WTC11 (cell line): ENCODE data around the gene MATN3. TPM values are rescaled to one million over a fixed set of nuclear protein-coding genes. Genes with fewer than 3 reads are reported as not detected.

ENCODE experiments used
- ATAC-seq: fragments of 200-7000 bp; cut with Tn5 transposase; 2 replicates; pipeline ENCODE4 v1.10.0; 2021; ENCODE audit warnings: mild to moderate bottlenecking, moderate library complexity
- CTCF ChIA-PET: fragments of 300-600 bp; sonication (Branson Sonifier 250); formaldehyde crosslinking; loops from one replicate; lab custom pipeline; 2021; ENCODE audit warnings: antibody characterized with exemption; lab: Charles Lee
- POLR2A ChIA-PET: fragments of 350-600 bp; sonication (Branson Sonifier 250); formaldehyde crosslinking; loops from one replicate; lab custom pipeline; 2021; ENCODE audit warnings: antibody characterized with exemption; lab: Charles Lee
- DNase-seq: peaks from one replicate; pipeline ENCODE4 v3.0.0; 2021; ENCODE audit warnings: low spot score
- H3K27ac Mint-ChIP-seq: 2 replicates; pipeline ENCODE4 v1.8.0; 2021; ENCODE audit warnings: mixed read lengths
- H3K27me3 Mint-ChIP-seq: 2 replicates; pipeline ENCODE4 v1.8.0; 2021; ENCODE audit warnings: low read depth, mild to moderate bottlenecking, moderate library complexity, mixed read lengths
- H3K36me3 Mint-ChIP-seq: 2 replicates; pipeline ENCODE4 v1.8.0; 2021; ENCODE audit warnings: mixed read lengths
- H3K4me1 Mint-ChIP-seq: 2 replicates; pipeline ENCODE4 v1.8.0; 2022; ENCODE audit warnings: mixed read lengths
- H3K4me3 Mint-ChIP-seq: 2 replicates; pipeline ENCODE4 v1.8.0; 2021; ENCODE audit warnings: mild to moderate bottlenecking, moderate library complexity, mixed read lengths
- H3K9me3 Mint-ChIP-seq: 2 replicates; pipeline ENCODE4 v1.8.0; 2021; ENCODE audit warnings: mixed read lengths
- CBFB ChIP-seq: sonication (generic); formaldehyde crosslinking; IDR thresholded peaks from 2 replicates; pipeline ENCODE4 v1.8.1; 2022; ENCODE audit warnings: mild to moderate bottlenecking, low read depth, missing genetic modification reagents
- ELF4 ChIP-seq: sonication (generic); formaldehyde crosslinking; IDR thresholded peaks from 2 replicates; pipeline ENCODE4 v1.8.1; 2022; ENCODE audit warnings: low read depth, mild to moderate bottlenecking, moderate library complexity, missing genetic modification reagents
- FOXP4 ChIP-seq: sonication (generic); formaldehyde crosslinking; IDR thresholded peaks from 2 replicates; pipeline ENCODE4 v1.8.0; 2022; ENCODE audit warnings: mild to moderate bottlenecking, missing genetic modification reagents
- HMGXB4 ChIP-seq: sonication (generic); formaldehyde crosslinking; IDR thresholded peaks from 2 replicates; pipeline ENCODE4 v1.8.1; 2023; ENCODE audit warnings: mild to moderate bottlenecking, moderate library complexity, missing genetic modification reagents
- IRF1 ChIP-seq: sonication (generic); formaldehyde crosslinking; IDR thresholded peaks from 2 replicates; pipeline ENCODE4 v1.8.0; 2023; ENCODE audit warnings: missing genetic modification reagents
- MLX ChIP-seq: sonication (generic); formaldehyde crosslinking; IDR thresholded peaks from 2 replicates; pipeline ENCODE4 v1.8.1; 2023; ENCODE audit warnings: mild to moderate bottlenecking, missing genetic modification reagents, moderate library complexity
- NR3C1 ChIP-seq: sonication (generic); formaldehyde crosslinking; conservative IDR thresholded peaks from 2 replicates; pipeline ENCODE4 v1.8.1; 2023; ENCODE audit warnings: low read depth, mild to moderate bottlenecking, missing genetic modification reagents
- PRDM15 ChIP-seq: sonication (generic); formaldehyde crosslinking; IDR thresholded peaks from 2 replicates; pipeline ENCODE4 v1.8.0; 2022; ENCODE audit warnings: missing genetic modification reagents
- RELA ChIP-seq: sonication (generic); formaldehyde crosslinking; IDR thresholded peaks from 2 replicates; pipeline ENCODE4 v1.8.1; 2022; ENCODE audit warnings: missing genetic modification reagents, mild to moderate bottlenecking, borderline replicate concordance
- RORB ChIP-seq: fragments of 250-450 bp; sonication (Bioruptor Pico); IDR thresholded peaks from 2 replicates; pipeline ENCODE4 v1.9.0; 2021; ENCODE audit warnings: mild to moderate bottlenecking
- ZBTB21 ChIP-seq: sonication (generic); formaldehyde crosslinking; IDR thresholded peaks from 2 replicates; pipeline ENCODE4 v1.8.1; 2023; ENCODE audit warnings: mild to moderate bottlenecking, missing genetic modification reagents, borderline replicate concordance
- ZMAT4 ChIP-seq: fragments of 250-450 bp; sonication (Bioruptor Pico); IDR thresholded peaks from 2 replicates; pipeline ENCODE4 v1.9.0; 2021; ENCODE audit warnings: mild to moderate bottlenecking
- ZNF263 ChIP-seq: sonication (generic); formaldehyde crosslinking; IDR thresholded peaks from 2 replicates; pipeline ENCODE4 v1.8.1; 2022; ENCODE audit warnings: low read depth, mild to moderate bottlenecking, moderate library complexity, missing genetic modification reagents
- ZNF423 ChIP-seq: fragments of 250-450 bp; sonication (Bioruptor Pico); IDR thresholded peaks from 2 replicates; pipeline ENCODE4 v2.1.2; 2022; ENCODE audit warnings: mild to moderate bottlenecking, moderate library complexity
- total RNA-seq: library from RNA; stranded (reverse); gene quantifications from 3 replicates; pipeline ENCODE4 v1.2.3, GENCODE V29; 2021

Gene MATN3
- total RNA-seq, 1 experiment from 2014 or later: 6.3 TPM

- ATAC-seq (peak; percentile 26), DNase-seq (no peak)
- peak overlapping the region; percentile 70 for H3K4me3 Mint-ChIP-seq
- peaks cover 15% of the 10 kb centered on the region for H3K4me1 Mint-ChIP-seq
- POLR2A ChIA-PET: interaction anchor here (0.9 to 2.3 kb wide), 2 partner anchors 22 to 36 kb away, joined by 3 to 9 read pairs; partner anchors contain the start of gene WDR35
- H3K9me3 Mint-ChIP-seq: peaks cover 7% of the 10 kb centered on the region
- TF ChIP-seq PRDM15 (CRISPR knock-in tag): no peak
- TF ChIP-seq ZNF423 (CRISPR knock-in tag): no peak
- TF ChIP-seq ELF4 (CRISPR knock-in tag): no peak
- no peak for TF ChIP-seq NR3C1 (CRISPR knock-in tag)
- H3K27me3 Mint-ChIP-seq: peaks cover 42% of the 10 kb centered on the region
- no peak overlapping the region for H3K27ac Mint-ChIP-seq
- CTCF ChIA-PET: interaction anchor here (0.6 to 2.8 kb wide), 4 partner anchors 12 to 220 kb away, joined by 3 to 11 read pairs (median 4); partner anchors contain the start of gene WDR35
- peaks cover 3% of the 10 kb centered on the region; the same call in 1 of the 2 replicates for H3K36me3 Mint-ChIP-seq
Observed at GRCh38 chr2:20012032-20012281, 511 bp downstream of the MATN3 start.

- TF ChIP-seq ZBTB21 (CRISPR knock-in tag): no peak
- no peak for TF ChIP-seq HMGXB4
- TF ChIP-seq IRF1: no peak
- no peak for TF ChIP-seq CBFB (CRISPR knock-in tag)
- TF ChIP-seq RELA (CRISPR knock-in tag): no peak
- TF ChIP-seq MLX (CRISPR knock-in tag): no peak
- TF ChIP-seq ZMAT4: no peak
- no peak for TF ChIP-seq ZNF263 (CRISPR knock-in tag)
- no peak for TF ChIP-seq RORB (CRISPR knock-in tag)
- TF ChIP-seq ELF4 (CRISPR knock-in tag): no peak
- TF ChIP-seq FOXP4: no peak
- peaks cover 3% of the 10 kb centered on the region; the same call in 1 of the 2 replicates for H3K36me3 Mint-ChIP-seq
- CTCF ChIA-PET: interaction anchor here (0.6 to 2.8 kb wide), 4 partner anchors 22 to 220 kb away, joined by 3 to 11 read pairs (median 4); partner anchors contain the start of gene WDR35
- peaks cover 42% of the 10 kb centered on the region for H3K27me3 Mint-ChIP-seq
- DNase-seq: no peak
- POLR2A ChIA-PET: interaction anchor here (0.6 to 2.3 kb wide), 3 partner anchors 22 to 54 kb away, joined by 3 to 9 read pairs (median 4); partner anchors contain the start of gene WDR35
- H3K9me3 Mint-ChIP-seq: peaks cover 7% of the 10 kb centered on the region
- peaks cover 15% of the 10 kb centered on the region for H3K4me1 Mint-ChIP-seq
- peak overlapping the region; percentile 70 for H3K4me3 Mint-ChIP-seq
- ATAC-seq: no peak
- no peak overlapping the region for H3K27ac Mint-ChIP-seq
Observed at GRCh38 chr2:20011276-20012031, 1.0 kb downstream of the MATN3 start.
